Bronchial epithelial cell (primary cell): ENCODE measurements around the gene CST7. TPM values are rescaled to one million over a fixed set of nuclear protein-coding genes. Genes with fewer than 3 reads are reported as not detected.

Source experiments
- DNase-seq: peaks from one replicate; pipeline ENCODE4 v3.0.0-alpha.2; 2010; ENCODE audit warnings: low read depth
- FAIRE-seq: peaks from 2 replicates; lab custom pipeline; 2011; peaks lifted over from hg19 to GRCh38; lab: Jason Lieb, UNC
- H3K27me3 ChIP-seq: 2 replicates; pipeline ENCODE4 v1.5.1; 2011; ENCODE audit warnings: low read length; ENCODE audit not compliant: control insufficient read depth, insufficient read depth
- H3K36me3 ChIP-seq: 2 replicates; pipeline ENCODE4 v1.5.1; 2011; ENCODE audit warnings: low read length; ENCODE audit not compliant: control insufficient read depth, insufficient read depth
- H3K4me3 ChIP-seq: 2 replicates; pipeline ENCODE4 v1.5.1; 2011; ENCODE audit warnings: mild to moderate bottlenecking, low read depth, low read length, control low read depth
- CTCF ChIP-seq: IDR thresholded peaks from 2 replicates; pipeline ENCODE4 v1.5.1; 2011; ENCODE audit warnings: mild to moderate bottlenecking, moderate library complexity, low read length, control low read depth, inconsistent platforms; ENCODE audit not compliant: insufficient read depth, severe bottlenecking
- total RNA-seq: library from RNA; depleted of rRNA; stranded (reverse); fragments of >200 nt; gene quantifications from 2 replicates; pipeline ENCODE4 v1.2.1, GENCODE V29; 2014

CST7 gene
- total RNA-seq, 1 donor from 2014 or later: not detected

GRCh38 chr20:25005661-25006060 lies 56.6 kb downstream of the CST7 start:
- Histone ChIP-seq H3K36me3 (no peaks in the 10 kb centered on the region), H3K4me3 (no peak overlapping the region), H3K27me3 (no peaks in the 10 kb centered on the region)
- no peak for FAIRE-seq
- DNase-seq: no peak
- TF ChIP-seq CTCF: no peak

GRCh38 chr20:25006431-25007167 lies 57.5 kb downstream of the CST7 start:
- no peaks in the 10 kb centered on the region for H3K27me3 ChIP-seq

GRCh38 chr20:25007491-25008305 lies 58.6 kb downstream of the CST7 start:
- TF ChIP-seq CTCF: no peak
- no peak for DNase-seq
- no peaks in the 10 kb centered on the region for H3K36me3 ChIP-seq

More at GRCh38 chr20:25006431-25007167, 57.5 kb downstream of the CST7 start:
- DNase-seq (no peak), FAIRE-seq (no peak)
- H3K36me3 ChIP-seq: no peaks in the 10 kb centered on the region
- no peak for TF ChIP-seq CTCF
- no peak overlapping the region for H3K4me3 ChIP-seq

GRCh38 chr20:25008388-25009217 lies 59.5 kb downstream of the CST7 start:
- Histone ChIP-seq H3K36me3 (no peaks in the 10 kb centered on the region), H3K27me3 (no peaks in the 10 kb centered on the region), H3K4me3 (no peak overlapping the region)
- no peak for TF ChIP-seq CTCF
- DNase-seq (no peak), FAIRE-seq (no peak)

More at GRCh38 chr20:25007491-25008305, 58.6 kb downstream of the CST7 start:
- FAIRE-seq: no peak
- no peaks in the 10 kb centered on the region for H3K27me3 ChIP-seq
- no peak overlapping the region for H3K4me3 ChIP-seq

Other genes starting within 250 kb of the CST7 start
- 207 and 221 TPM in 2 replicates for gene APMAP, start 43.5 kb downstream of the CST7 start, total RNA-seq
- 0.64 and 1.8 TPM in 2 replicates for gene ACSS1, start 108.9 kb downstream of the CST7 start, total RNA-seq
- not detected in 2 replicates for gene VSX1, start 132.9 kb downstream of the CST7 start, total RNA-seq
- gene ENTPD6, start 246.4 kb downstream of the CST7 start, total RNA-seq: 97.8 and 117 TPM in 2 replicates